H9 (cell line): Measurements from ENCODE around the gene UNC119. TPM values are rescaled to one million over a fixed set of nuclear protein-coding genes. Genes with fewer than 3 reads are reported as not detected.

Experiments used
- DNase-seq: peaks from one replicate; pipeline ENCODE4 v3.0.0-alpha.2; 2017
- H2AFZ ChIP-seq: one replicate; pipeline ENCODE4 v1.6.1; 2013; ENCODE audit warnings: mild to moderate bottlenecking, low read length, control low read depth, moderate library complexity
- H2AK5ac ChIP-seq: 2 replicates; pipeline ENCODE4 v1.6.1; 2013; ENCODE audit warnings: low read length, control low read depth, mixed read lengths; ENCODE audit not compliant: insufficient read length
- H2BK120ac ChIP-seq: one replicate; pipeline ENCODE4 v1.6.1; 2013; ENCODE audit warnings: low read depth, mild to moderate bottlenecking, low read length, control low read depth, inconsistent platforms; ENCODE audit not compliant: poor library complexity, severe bottlenecking
- H2BK12ac ChIP-seq: 2 replicates; pipeline ENCODE4 v1.6.1; 2013; ENCODE audit warnings: low read length, control low read depth, mixed read lengths, low read depth; ENCODE audit not compliant: insufficient read length
- H2BK15ac ChIP-seq: 2 replicates; pipeline ENCODE4 v1.6.1; 2013; ENCODE audit warnings: low read depth, low read length, control low read depth
- H2BK20ac ChIP-seq: one replicate; pipeline ENCODE4 v1.6.1; 2013; ENCODE audit warnings: low read depth, mild to moderate bottlenecking, low read length, control low read depth, inconsistent platforms; ENCODE audit not compliant: poor library complexity, severe bottlenecking
- H2BK5ac ChIP-seq: 2 replicates; pipeline ENCODE4 v1.6.1; 2013; ENCODE audit warnings: low read length, control low read depth, mixed read lengths; ENCODE audit not compliant: insufficient read length
- H3K14ac ChIP-seq: 2 replicates; pipeline ENCODE4 v1.6.1; 2013; ENCODE audit warnings: low read length, control low read depth; ENCODE audit not compliant: insufficient read depth
- H3K18ac ChIP-seq: 2 replicates; pipeline ENCODE4 v1.6.1; 2013; ENCODE audit warnings: low read depth, mild to moderate bottlenecking, mixed read lengths, low read length, control low read depth; ENCODE audit not compliant: insufficient read length
- H3K23ac ChIP-seq: 2 replicates; pipeline ENCODE4 v1.6.1; 2013; ENCODE audit warnings: low read length, control low read depth, mixed read lengths, low read depth; ENCODE audit not compliant: insufficient read length
- H3K23me2 ChIP-seq: 2 replicates; pipeline ENCODE4 v1.6.1; 2013; ENCODE audit warnings: low read depth, mild to moderate bottlenecking, mixed read lengths, low read length, control low read depth; ENCODE audit not compliant: insufficient read length, poor library complexity, severe bottlenecking
- H3K27ac ChIP-seq: 2 replicates; pipeline ENCODE4 v1.5.1; 2013; ENCODE audit warnings: low read length, control low read depth, mixed read lengths, low read depth; ENCODE audit not compliant: insufficient read length
- H3K27me3 ChIP-seq: 2 replicates; pipeline ENCODE4 v1.6.1; 2013; ENCODE audit warnings: low read length, control low read depth, inconsistent platforms; ENCODE audit not compliant: insufficient read depth
- H3K4ac ChIP-seq: 2 replicates; pipeline ENCODE4 v1.6.1; 2013; ENCODE audit warnings: low read depth, mild to moderate bottlenecking, control low read depth, inconsistent platforms, low read length, moderate library complexity
- H3K4me1 ChIP-seq: 2 replicates; pipeline ENCODE4 v1.6.1; 2013; ENCODE audit warnings: low read length, control low read depth, inconsistent platforms; ENCODE audit not compliant: insufficient read depth
- H3K4me2 ChIP-seq: 2 replicates; pipeline ENCODE4 v1.6.1; 2013; ENCODE audit warnings: low read length, control low read depth, mixed read lengths; ENCODE audit not compliant: insufficient read length, insufficient read depth
- H3K56ac ChIP-seq: 2 replicates; pipeline ENCODE4 v1.6.1; 2013; ENCODE audit warnings: low read depth, mild to moderate bottlenecking, mixed read lengths, low read length, control low read depth; ENCODE audit not compliant: insufficient read length
- H3K79me1 ChIP-seq: 2 replicates; pipeline ENCODE4 v1.6.1; 2013; ENCODE audit warnings: low read depth, mild to moderate bottlenecking, moderate library complexity, low read length, control low read depth, inconsistent platforms; ENCODE audit not compliant: insufficient read depth, poor library complexity, severe bottlenecking
- H3K79me2 ChIP-seq: 2 replicates; pipeline ENCODE4 v1.6.1; 2013; ENCODE audit warnings: low read length, control low read depth, inconsistent platforms; ENCODE audit not compliant: insufficient read depth
- H3K9ac ChIP-seq: 2 replicates; pipeline ENCODE4 v1.6.1; 2013; ENCODE audit warnings: low read length, control low read depth, mixed read lengths; ENCODE audit not compliant: insufficient read length; ENCODE audit errors: extremely low read depth
- H3K9me3 ChIP-seq: one replicate; pipeline ENCODE4 v1.6.1; 2013; ENCODE audit warnings: low read depth, low read length, inconsistent platforms; ENCODE audit not compliant: control insufficient read depth
- H3T11ph ChIP-seq: one replicate; pipeline ENCODE4 v1.6.1; 2013; ENCODE audit warnings: mild to moderate bottlenecking, low read length, control low read depth, inconsistent platforms
- H4K20me1 ChIP-seq: one replicate; pipeline ENCODE4 v1.6.1; 2013; ENCODE audit not compliant: control insufficient read depth, insufficient read length, insufficient read depth
- H4K5ac ChIP-seq: 2 replicates; pipeline ENCODE4 v1.6.1; 2013; ENCODE audit warnings: low read depth, mild to moderate bottlenecking, mixed read lengths, low read length, control low read depth; ENCODE audit not compliant: insufficient read length
- H4K8ac ChIP-seq: replicated peaks from 2 replicates; pipeline ENCODE4 v1.6.1; 2013; ENCODE audit warnings: low read length, control low read depth, mixed read lengths, low read depth; ENCODE audit not compliant: insufficient read length
- H4K91ac ChIP-seq: 2 replicates; pipeline ENCODE4 v1.6.1; 2013; ENCODE audit warnings: low read depth, mild to moderate bottlenecking, moderate library complexity, mixed read lengths, low read length, control low read depth; ENCODE audit not compliant: insufficient read length
- H3K27ac Mint-ChIP-seq, 3 experiments: 2 replicates in 2 of 3; 3 replicates in 1 of 3; pipeline ENCODE4 v1.8.0; 2020 to 2021; ENCODE audit warnings: mixed read lengths in 3 of 3, mild to moderate bottlenecking in 1 of 3, moderate library complexity in 1 of 3
- H3K27me3 Mint-ChIP-seq: 2 replicates; pipeline ENCODE4 v1.8.0; 2021; ENCODE audit warnings: low read depth, mild to moderate bottlenecking, moderate library complexity, mixed read lengths
- H3K36me3 Mint-ChIP-seq, 3 experiments: 2 replicates in 2 of 3; 3 replicates in 1 of 3; pipeline ENCODE4 v1.8.0; 2020 to 2021; ENCODE audit warnings: low read depth in 3 of 3, mixed read lengths in 3 of 3; ENCODE audit not compliant: insufficient read depth in 1 of 3
- H3K4me1 Mint-ChIP-seq, 2 experiments: 2 replicates each; pipeline ENCODE4 v1.8.0; 2020; ENCODE audit warnings: mixed read lengths in 2 of 2
- H3K4me3 Mint-ChIP-seq, 2 experiments: 2 replicates in 1 of 2; 3 replicates in 1 of 2; pipeline ENCODE4 v1.8.0; 2020 to 2021; ENCODE audit warnings: mild to moderate bottlenecking in 2 of 2, mixed read lengths in 2 of 2, moderate library complexity in 1 of 2
- H3K9me3 Mint-ChIP-seq, 2 experiments: 2 replicates in 1 of 2; 3 replicates in 1 of 2; pipeline ENCODE4 v1.8.0; 2020; ENCODE audit warnings: mild to moderate bottlenecking in 2 of 2, mixed read lengths in 2 of 2, moderate library complexity in 1 of 2
- CTCF ChIP-seq: fragments of 200-600 bp; sonication (generic); conservative IDR thresholded peaks from 3 replicates; pipeline ENCODE4 v1.8.0; 2021; ENCODE audit warnings: antibody characterized with exemption, mild to moderate bottlenecking
- WGBS: extraction: QIAGEN DNeasy Blood & Tissue Kit; methylation state at CpG from one replicate; pipeline ENCODE4 v1.1.7; 2013; ENCODE audit warnings: missing lambda C conversion rate, low lambda C conversion rate, mixed read lengths; ENCODE audit not compliant: insufficient read length; ENCODE audit errors: extremely low coverage; 5-methylcytosine and 5-hydroxymethylcytosine counted together
- total RNA-seq: library from RNA; stranded (reverse); gene quantifications from 2 replicates; pipeline ENCODE4 v1.2.1, GENCODE V29; 2021

Gene UNC119
- total RNA-seq, 1 experiment from 2014 or later: 36.9 TPM

- no CpG with 5 or more reads among the region's 9 CpGs for WGBS
- Histone ChIP-seq H4K8ac (no peak overlapping the region), H3K79me1 (no peaks in the 10 kb centered on the region), H3K9me3 (no peaks in the 10 kb centered on the region), H4K5ac (no peak overlapping the region), H3K4ac (no peak overlapping the region), H2AK5ac (no peak overlapping the region), H3K56ac (no peak overlapping the region), H2BK120ac (no peak overlapping the region), H3K4me2 (no peak overlapping the region), H2BK12ac (no peak overlapping the region), H3T11ph (no peak overlapping the region), H2AFZ (no peak overlapping the region), H2BK5ac (no peak overlapping the region), H2BK15ac (no peak overlapping the region), H3K9ac (no peak overlapping the region), H2BK20ac (no peak overlapping the region), H3K18ac (no peak overlapping the region), H4K20me1 (no peaks in the 10 kb centered on the region), H3K4me1 (peaks cover 2% of the 10 kb centered on the region; the same call in 1 of the 2 replicates), H3K14ac (no peak overlapping the region; the same call in 1 of the 2 replicates), H3K27ac (no peak overlapping the region), H3K79me2 (no peaks in the 10 kb centered on the region), H3K27me3 (no peaks in the 10 kb centered on the region), H3K23ac (no peak overlapping the region), H3K23me2 (no peaks in the 10 kb centered on the region), H4K91ac (no peak overlapping the region)
- no peak overlapping the region for H3K4me3 Mint-ChIP-seq
- H3K9me3 Mint-ChIP-seq: no peaks in the 10 kb centered on the region
- H3K36me3 Mint-ChIP-seq: no peaks in the 10 kb centered on the region; a peak in 1 of 7 replicates
- no peak for TF ChIP-seq CTCF
- peaks cover 18 to 40% of the 10 kb centered on the region in 2 experiments for H3K4me1 Mint-ChIP-seq
- DNase-seq: no peak
- H3K27me3 Mint-ChIP-seq: peaks cover 3% of the 10 kb centered on the region
- H3K27ac Mint-ChIP-seq: no peak overlapping the region
Observed at GRCh38 chr17:28499364-28499664, 53.1 kb downstream of the UNC119 start.
